Lower lobe of right lung (tissue), 2 donors: ENCODE measurements around the gene RAF1. TPM values are rescaled to one million over a fixed set of nuclear protein-coding genes. Genes with fewer than 3 reads are reported as not detected.

Experiments
- ATAC-seq, 2 donors: fragments of 200-7000 bp; cut with Tn5 transposase; one replicate each; pipeline ENCODE4 v1.9.1; 2020 to 2022; ENCODE audit warnings: mild to moderate bottlenecking in 2 of 2, moderate library complexity in 2 of 2
- DNase-seq: peaks from one replicate; pipeline ENCODE4 v3.0.0-alpha.2; 2020
- H3K27ac ChIP-seq: fragments of 200-600 bp; one replicate; pipeline ENCODE4 v1.8.0; 2022
- H3K27me3 ChIP-seq: fragments of 200-600 bp; one replicate; pipeline ENCODE4 v1.8.0; 2022; ENCODE audit warnings: low read depth
- H3K36me3 ChIP-seq: fragments of 200-600 bp; one replicate; pipeline ENCODE4 v1.8.0; 2022; ENCODE audit warnings: mild to moderate bottlenecking
- H3K4me1 ChIP-seq: fragments of 200-600 bp; one replicate; pipeline ENCODE4 v1.8.0; 2022
- H3K4me3 ChIP-seq: fragments of 200-600 bp; one replicate; pipeline ENCODE4 v1.8.0; 2022; ENCODE audit warnings: mild to moderate bottlenecking
- H3K9me3 ChIP-seq: fragments of 200-600 bp; one replicate; pipeline ENCODE4 v1.8.0; 2022
- CTCF ChIP-seq: fragments of 200-600 bp; IDR thresholded peaks from one replicate; pipeline ENCODE4 v1.8.0; 2022; ENCODE audit warnings: antibody characterized with exemption, mild to moderate bottlenecking
- intact Hi-C: fragments of 100-400 bp; cut with DNase I; formaldehyde crosslinking; loops from one replicate; pipeline ENCODE4 v1.11.0; 2022
- total RNA-seq: library from RNA; stranded (reverse); fragmentation: NEBNext Ultra II Directional; extraction: Animal tissue kit (Norgen Biotek cat#: 25700); gene quantifications from one replicate; pipeline ENCODE4 v1.2.1, GENCODE V29; 2021
- donor health status: DM: no; HTN: yes; CAD: no; lungs with severe emphysema.

The RAF1 gene
- total RNA-seq, 1 donor from 2014 or later: 92.7 TPM

- DNase-seq: no peak
- H3K36me3 ChIP-seq: no peaks in the 10 kb centered on the region
- intact Hi-C loops: no loop called here
- ATAC-seq: no peak
- no peaks in the 10 kb centered on the region for H3K27me3 ChIP-seq
- H3K27ac ChIP-seq: no peak overlapping the region
- no peak overlapping the region for H3K4me3 ChIP-seq
- no peaks in the 10 kb centered on the region for H3K4me1 ChIP-seq
- TF ChIP-seq CTCF: no peak
- H3K9me3 ChIP-seq: no peaks in the 10 kb centered on the region
These were observed 32.0 kb upstream of the RAF1 start for GRCh38 chr3:12695916-12696315.

GRCh38 chr3:12695112-12695511 is 31.2 kb upstream of the RAF1 start:
- H3K9me3 ChIP-seq: no peaks in the 10 kb centered on the region
- no peak for TF ChIP-seq CTCF
- intact Hi-C loops: no loop called here
- DNase-seq: no peak
- no peaks in the 10 kb centered on the region for H3K4me1 ChIP-seq
- H3K27ac ChIP-seq: no peak overlapping the region
- no peak overlapping the region for H3K4me3 ChIP-seq
- H3K36me3 ChIP-seq: no peaks in the 10 kb centered on the region
- H3K27me3 ChIP-seq: no peaks in the 10 kb centered on the region
- ATAC-seq: no peak

GRCh38 chr3:12692444-12692843 is 28.5 kb upstream of the RAF1 start:
- Histone ChIP-seq H3K27ac (no peak overlapping the region), H3K36me3 (no peaks in the 10 kb centered on the region), H3K4me3 (no peak overlapping the region), H3K9me3 (no peaks in the 10 kb centered on the region), H3K4me1 (no peaks in the 10 kb centered on the region), H3K27me3 (no peaks in the 10 kb centered on the region)
- no peak for TF ChIP-seq CTCF
- intact Hi-C loops: no loop called here
- no peak for DNase-seq
- ATAC-seq: no peak

DNA sequence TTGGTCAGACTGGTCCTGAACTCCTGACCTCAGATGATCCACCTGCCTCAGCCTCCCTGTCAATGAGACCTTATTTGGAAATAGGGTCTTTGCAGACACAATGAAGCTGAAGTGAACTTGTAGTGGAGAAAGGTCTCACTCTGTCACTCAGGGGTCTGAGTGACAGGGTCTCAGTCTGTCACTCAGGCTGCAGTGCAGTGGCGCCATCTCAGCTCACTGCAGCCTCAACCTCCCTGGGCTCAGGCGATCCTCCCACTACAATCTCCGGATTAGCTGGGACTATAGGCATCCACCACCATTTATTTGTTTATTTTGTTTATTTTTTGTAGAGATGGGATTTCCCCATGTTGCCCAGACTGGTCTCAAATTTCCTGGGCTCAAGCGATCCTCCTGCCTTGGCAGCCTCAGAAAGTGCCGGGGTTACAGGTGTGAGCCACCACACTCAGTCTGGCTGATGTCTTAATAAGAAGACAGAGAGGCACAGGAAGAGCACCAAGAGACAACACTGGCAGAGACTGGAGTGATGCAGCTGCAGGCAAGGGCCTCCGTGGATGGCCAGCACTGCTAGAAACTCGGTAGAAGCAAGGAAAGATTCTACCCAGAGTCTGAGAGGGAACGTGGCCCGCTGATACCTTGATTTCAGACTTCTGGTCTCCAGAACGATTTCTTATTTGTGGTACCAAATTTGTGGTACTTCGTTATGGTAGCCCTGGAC is 26.2 kb upstream of the RAF1 start:
- Histone ChIP-seq H3K27ac (no peak overlapping the region), H3K4me1 (no peaks in the 10 kb centered on the region), H3K27me3 (no peaks in the 10 kb centered on the region), H3K36me3 (no peaks in the 10 kb centered on the region), H3K4me3 (no peak overlapping the region), H3K9me3 (no peaks in the 10 kb centered on the region)
- DNase-seq (no peak), ATAC-seq (no peak)
- TF ChIP-seq CTCF: no peak
- intact Hi-C loops: no loop called here

DNA sequence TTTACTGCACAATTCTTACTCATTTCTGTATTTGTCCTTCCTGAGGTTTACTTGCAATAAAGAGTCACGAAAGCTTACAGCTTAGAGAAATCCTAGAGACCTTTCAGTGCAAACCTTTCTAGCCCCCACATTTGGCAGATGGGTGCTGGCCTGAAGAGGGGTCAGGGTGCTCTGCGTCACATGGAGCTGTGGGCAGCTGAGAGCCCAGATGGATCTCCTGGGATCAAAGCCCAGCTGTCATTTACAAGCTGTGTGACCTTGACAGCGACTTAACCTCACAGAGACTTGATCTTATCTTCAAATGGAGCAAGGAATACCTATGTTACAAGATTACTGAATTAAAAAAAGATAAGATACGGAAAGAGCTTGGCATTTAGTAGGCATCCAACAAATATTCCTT is 24.0 kb upstream of the RAF1 start:
- no peak for ATAC-seq
- Histone ChIP-seq H3K36me3 (no peaks in the 10 kb centered on the region), H3K4me3 (no peak overlapping the region), H3K4me1 (no peaks in the 10 kb centered on the region), H3K27me3 (no peaks in the 10 kb centered on the region), H3K9me3 (no peaks in the 10 kb centered on the region), H3K27ac (no peak overlapping the region)
- no peak for TF ChIP-seq CTCF
- no peak for DNase-seq
- intact Hi-C loops: no loop called here
